Adipose tissue (tissue), 3 donors: ENCODE measurements around the gene ILDR2. TPM values are rescaled to one million over a fixed set of nuclear protein-coding genes. Genes with fewer than 3 reads are reported as not detected.

ENCODE experiments used
- H3K27ac ChIP-seq: one replicate; pipeline ENCODE4 v1.5.1; 2013; ENCODE audit warnings: low read depth, low read length
- WGBS, 3 donors: extraction: QIAGEN DNeasy Blood & Tissue Kit; methylation state at CpG; one replicate each; pipeline ENCODE4 v1.1.7; 2013; 5-methylcytosine and 5-hydroxymethylcytosine counted together
- polyA plus RNA-seq, 3 donors: library from polyadenylated mRNA; stranded (reverse); fragments of 200-250 nt; gene quantifications; one replicate each; pipeline ENCODE4 v1.2.3, GENCODE V29; 2013
- donor health status: healthy with polysubstance abuse.
- donor health status: Bipolar disorder and iron deficiency.
- donor health status: healthy.

Gene ILDR2
- polyA plus RNA-seq, 3 donors: 0.09 to 0.11 (median 0.10) TPM

DNA sequence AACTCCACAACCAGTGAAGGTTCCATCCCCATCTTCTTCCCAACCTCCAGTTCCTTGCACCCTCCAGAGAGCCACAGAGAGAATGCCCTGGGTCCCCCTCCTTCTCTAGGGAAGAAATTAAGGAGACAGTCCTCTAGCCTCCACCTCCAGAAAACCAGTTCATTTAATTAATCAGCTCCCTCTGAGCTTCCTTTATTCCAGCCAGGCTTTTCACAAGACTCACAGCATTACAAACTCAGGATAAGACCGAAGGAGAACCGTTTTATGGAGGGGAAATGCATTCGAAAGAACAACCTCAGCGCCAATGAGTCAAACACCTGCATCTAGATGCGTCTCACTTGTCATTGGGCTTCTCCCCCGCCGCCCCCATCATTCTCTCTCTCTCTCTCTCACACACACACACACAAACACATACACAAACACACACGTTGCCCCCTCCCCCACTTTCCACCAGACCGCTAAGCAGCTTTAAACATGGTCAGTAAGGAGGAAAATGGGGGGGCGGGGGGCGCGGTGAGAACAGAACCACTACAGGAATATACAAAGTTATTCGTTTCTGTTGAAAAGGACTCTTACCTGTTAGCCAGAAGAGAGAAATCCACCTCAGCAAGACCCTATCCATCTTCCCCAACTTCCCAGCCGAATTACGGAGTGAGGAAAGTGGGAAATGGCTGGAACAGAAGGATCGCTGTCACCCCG is 544 bp downstream of the ILDR2 start:
- WGBS, 3 donors: 1 to 3% (median 1%) methylated on average over 17 of the region's 17 CpGs
- no peak overlapping the region for H3K27ac ChIP-seq

DNA sequence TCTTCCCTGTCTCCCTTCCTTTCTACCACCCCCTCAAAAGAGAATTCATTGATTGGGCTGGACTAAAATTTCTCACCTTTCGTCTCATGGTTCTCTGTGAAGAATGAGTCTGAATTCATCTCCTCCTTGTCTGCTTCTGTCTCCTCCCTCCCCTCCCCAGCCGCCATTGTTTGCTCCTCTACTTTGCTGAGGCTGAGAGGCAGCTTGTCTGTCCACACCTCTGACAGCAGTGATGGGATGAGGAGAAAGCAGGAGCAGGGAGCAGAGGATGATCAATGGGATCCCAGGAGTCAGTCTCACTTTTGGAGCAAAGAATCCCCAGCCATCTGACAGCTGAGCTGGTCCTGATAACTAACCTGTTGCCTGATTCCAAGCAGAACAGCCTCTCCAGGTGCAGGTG is 2.5 kb downstream of the ILDR2 start:
- H3K27ac ChIP-seq: no peak overlapping the region
- WGBS, 3 donors: 28 to 49% (median 40%) methylated on average over 2 of the region's 2 CpGs

- H3K27ac ChIP-seq: no peak overlapping the region
- WGBS, 3 donors: 45 to 55% (median 52%) methylated on average over 3 of the region's 3 CpGs
Observed at GRCh38 chr1:166972193-166972592, 3.1 kb downstream of the ILDR2 start.

DNA sequence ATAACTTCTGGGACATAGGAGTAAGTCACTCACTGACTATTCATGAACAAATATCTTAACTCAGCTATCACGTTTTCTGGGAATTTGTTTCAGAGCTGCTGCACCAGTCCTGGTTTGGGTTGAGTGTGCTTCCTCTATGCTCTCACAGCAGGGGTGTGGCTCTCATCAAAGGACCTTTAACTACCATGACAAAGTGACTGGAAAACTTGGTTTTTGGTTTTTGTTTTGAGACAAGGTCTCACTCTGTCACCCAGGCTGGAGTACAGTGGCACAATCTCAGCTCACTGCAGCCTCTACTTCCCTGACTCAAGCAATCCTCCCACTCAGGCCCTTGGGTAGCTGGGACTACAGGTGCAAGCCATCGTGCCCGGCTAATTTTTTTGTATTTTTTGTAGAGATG is 4.1 kb downstream of the ILDR2 start:
- H3K27ac ChIP-seq: no peak overlapping the region
- 77 to 81% (median 78%) methylated on average over 3 of the region's 3 CpGs for WGBS, 3 donors

GRCh38 chr1:166969074-166969677 is 6.2 kb downstream of the ILDR2 start:
- WGBS, 3 donors: 79 to 93% (median 86%) methylated on average over 5 of the region's 5 CpGs
- H3K27ac ChIP-seq: no peak overlapping the region

DNA sequence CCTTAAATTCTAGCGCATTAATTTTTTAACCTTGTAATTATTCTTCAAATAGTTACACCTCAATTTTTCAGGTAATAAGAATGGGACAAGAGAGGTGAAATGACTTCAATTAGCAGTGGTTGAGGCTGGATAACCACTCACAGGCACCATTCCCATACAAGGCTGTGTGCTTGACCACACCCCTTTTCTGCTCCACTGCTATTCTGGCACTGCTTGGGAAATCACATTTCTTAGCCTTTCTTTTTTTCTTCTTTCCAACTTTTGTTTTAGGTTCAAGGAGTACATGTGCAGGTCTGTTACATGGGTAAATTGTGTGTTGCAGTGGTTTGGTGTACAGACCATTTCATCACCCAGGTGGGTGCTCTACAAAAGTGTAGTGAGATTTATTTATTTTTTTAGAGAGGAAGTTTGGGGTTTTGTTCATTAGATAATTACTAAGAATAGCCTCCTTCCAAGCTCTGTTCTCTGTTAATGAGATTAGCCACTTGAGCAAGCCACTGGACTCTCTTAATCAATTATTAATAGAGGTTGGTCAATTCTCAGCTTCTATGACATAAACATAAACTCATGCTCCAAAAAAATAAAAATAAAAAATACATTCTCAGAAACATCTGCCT is 14.4 kb downstream of the ILDR2 start:
- H3K27ac ChIP-seq: no peak overlapping the region

DNA sequence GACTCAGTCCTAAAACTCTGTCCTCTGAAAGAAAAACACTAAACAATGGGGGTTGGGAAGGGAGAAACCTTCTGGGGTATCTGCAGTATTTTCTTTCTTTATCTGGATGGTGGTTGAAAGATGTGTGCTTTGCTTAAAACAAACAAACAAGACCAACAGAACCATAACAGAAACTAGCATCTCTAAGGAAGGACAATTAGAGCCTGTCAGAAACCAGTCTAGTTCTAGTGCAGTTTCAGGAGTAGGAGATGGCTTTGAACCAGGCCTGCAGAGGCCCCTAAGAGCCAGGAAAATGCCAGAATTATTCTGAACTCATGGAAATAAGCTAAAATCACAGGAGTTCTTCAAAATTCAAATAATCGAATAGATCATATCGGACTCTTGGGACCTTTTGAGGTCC is 18.5 kb downstream of the ILDR2 start:
- H3K27ac ChIP-seq: no peak overlapping the region
- 66 to 98% (median 94%) methylated on average over 2 of the region's 2 CpGs for WGBS, 3 donors

More for the DNA sequence above, 14.4 kb downstream of the ILDR2 start:
- 96 to 100% (median 100%) methylated on average over 1 of the region's 1 CpG for WGBS, 3 donors

DNA sequence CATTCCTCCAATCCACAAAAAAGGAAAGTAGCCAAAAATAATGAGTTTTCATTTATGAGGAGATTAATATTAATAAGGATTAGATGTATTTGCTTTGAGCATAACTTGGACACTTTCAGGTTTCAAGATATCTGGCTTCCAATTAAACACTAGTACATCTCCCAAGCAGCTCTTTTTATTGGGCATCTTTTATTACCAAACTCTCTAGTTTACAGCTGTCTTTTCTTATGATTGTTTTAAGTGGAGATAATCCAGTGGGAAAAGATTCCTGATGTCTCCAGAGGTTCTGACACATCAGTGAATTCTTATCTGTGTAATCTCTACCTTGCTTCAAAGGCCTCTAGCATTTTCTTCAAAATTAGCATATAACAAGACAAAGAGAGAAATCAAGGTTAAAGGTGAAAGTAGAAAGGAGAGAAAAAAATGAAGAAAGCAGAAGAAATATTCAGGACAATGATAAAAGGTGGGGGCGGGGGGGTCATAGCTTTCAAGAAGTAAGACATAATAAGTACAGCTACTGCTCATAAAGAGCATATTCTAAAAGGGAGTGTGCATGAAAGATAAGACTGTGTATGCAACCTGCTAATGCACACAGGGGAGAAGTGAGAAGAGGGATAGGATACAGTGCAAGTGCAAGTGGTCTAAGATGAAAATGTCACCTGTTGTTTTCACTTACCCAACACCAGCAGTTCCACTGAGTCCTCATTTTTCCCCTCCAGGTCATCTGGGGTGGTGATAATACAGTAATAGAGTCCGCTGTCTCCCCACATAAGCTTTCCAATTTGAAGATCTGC is 19.1 kb downstream of the ILDR2 start:
- 77 to 93% (median 88%) methylated on average over 2 of the region's 2 CpGs for WGBS, 3 donors
- H3K27ac ChIP-seq: no peak overlapping the region

GRCh38 chr1:166953491-166953890 is 21.8 kb downstream of the ILDR2 start:
- no peak overlapping the region for H3K27ac ChIP-seq

DNA sequence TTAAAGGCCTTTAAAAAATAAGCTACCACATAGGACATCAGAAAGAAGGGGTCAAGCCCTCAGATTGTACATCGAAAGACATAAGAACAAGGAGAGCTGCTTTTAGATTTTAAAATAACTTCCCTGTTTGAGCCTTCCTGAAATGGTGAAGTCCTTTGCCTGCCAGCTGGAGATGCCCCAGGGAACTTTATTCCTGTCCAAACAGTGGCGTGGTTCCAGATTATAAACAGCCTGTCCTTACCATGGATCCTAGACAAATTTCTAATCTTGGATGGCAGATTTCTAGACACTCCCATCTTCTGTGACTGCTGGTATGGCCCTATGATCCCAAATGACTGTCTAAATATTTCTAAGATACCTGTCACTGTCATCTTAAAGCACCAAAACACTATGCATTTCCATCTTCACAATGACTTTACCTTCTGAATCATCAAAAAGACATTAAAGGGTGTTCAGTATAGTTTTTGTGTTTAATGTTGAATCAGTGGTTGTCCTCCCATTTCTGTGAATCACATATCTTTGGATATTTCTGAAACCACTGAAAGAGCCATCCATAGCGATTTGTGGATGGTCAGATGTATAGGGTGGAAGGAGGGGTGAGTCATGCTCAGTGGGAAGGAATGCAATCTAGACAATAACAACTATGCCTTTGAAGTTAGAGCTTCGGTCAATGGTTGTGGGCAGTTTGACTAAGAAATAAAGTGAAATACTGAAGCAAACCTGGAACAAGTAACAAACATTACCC is 23.2 kb downstream of the ILDR2 start:
- 57 to 67% (median 61%) methylated on average over 4 of the region's 4 CpGs for WGBS, 3 donors

DNA sequence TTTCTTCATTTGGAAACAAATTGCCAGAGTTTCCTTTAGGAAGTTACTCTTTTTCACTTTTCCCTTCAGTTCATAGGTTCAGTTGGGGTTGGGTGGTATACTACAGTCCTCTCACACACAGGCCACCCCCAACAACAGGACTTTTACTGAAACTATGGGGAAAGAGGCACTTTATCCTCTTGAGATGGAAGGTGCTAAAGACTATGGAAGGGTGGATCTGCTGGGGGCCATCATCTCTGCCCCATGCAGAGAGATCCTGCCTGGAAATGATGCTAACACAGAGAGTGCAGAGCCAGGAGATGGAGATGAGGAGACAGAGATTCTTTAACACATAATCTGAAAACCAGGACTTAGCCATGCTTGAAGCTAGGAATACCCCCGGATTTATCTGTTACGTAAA is 24.3 kb downstream of the ILDR2 start:
- WGBS, 3 donors: 77 to 93% (median 86%) methylated on average over 2 of the region's 2 CpGs

More for the DNA sequence above, 23.2 kb downstream of the ILDR2 start:
- no peak overlapping the region for H3K27ac ChIP-seq

GRCh38 chr1:166950156-166950555 is 25.2 kb downstream of the ILDR2 start:
- no peak overlapping the region for H3K27ac ChIP-seq
- WGBS, 3 donors: 44 to 89% (median 84%) methylated on average over 2 of the region's 2 CpGs

More for the DNA sequence above, 24.3 kb downstream of the ILDR2 start:
- no peak overlapping the region for H3K27ac ChIP-seq

DNA sequence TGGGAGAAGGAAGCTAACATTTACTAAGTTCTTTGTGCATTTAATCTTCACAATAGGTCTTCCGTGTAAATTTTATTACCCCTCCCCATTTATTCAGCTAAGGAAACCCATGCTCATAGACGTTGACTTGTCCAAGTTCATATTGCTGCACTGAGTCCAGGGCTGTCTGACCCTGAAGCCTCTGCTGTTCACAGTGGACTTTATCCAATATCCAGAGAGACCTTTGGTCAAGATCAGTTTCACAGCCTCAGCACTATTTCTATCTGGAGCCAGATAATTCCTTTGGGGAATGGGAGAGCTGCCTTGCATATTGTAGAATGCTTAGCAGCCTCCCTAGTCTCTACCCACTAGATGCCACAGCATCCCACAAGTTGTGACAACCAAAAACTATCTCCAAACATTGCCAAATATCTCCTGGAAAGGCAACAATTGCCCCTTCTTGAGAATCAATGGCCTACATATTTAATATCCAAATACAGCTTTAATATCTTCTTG is 26.4 kb downstream of the ILDR2 start:
- 80 to 85% (median 84%) methylated on average over 2 of the region's 2 CpGs for WGBS, 3 donors

DNA sequence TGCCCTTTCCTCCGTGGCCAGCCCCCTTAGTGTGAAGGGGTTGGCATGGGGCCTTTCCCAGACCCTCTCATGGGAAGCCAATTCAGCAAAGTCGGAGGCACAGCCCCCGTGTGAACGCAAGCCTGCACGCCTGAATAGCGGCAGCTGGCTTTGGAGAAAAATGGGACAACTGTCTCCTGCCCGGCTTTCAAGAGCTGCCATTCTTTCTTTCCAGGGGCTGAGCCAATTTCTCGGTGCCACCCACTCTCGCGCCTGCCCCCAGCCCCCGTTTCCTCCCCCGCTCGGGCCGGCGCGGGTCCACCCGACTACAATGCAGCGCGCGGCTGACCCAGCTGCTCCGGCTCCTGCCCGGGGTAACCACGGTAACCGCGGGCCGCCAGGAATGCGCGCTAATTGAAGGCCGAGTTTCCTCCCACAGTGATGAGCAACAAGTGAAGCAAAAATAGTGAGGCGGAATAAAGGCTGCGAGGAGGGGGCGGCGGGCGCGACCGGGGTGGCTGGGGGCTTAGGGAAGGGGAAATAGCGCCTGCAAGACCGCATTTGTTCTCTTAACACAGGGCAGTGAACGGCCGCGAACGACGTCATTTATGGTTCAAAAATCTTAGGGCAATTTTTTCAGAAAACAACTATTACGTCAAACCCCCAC is 27.8 kb downstream of the ILDR2 start:
- no peak overlapping the region for H3K27ac ChIP-seq
- WGBS, 3 donors: 3 to 5% (median 3%) methylated on average over 44 of the region's 44 CpGs

More for the DNA sequence above, 26.4 kb downstream of the ILDR2 start:
- no peak overlapping the region for H3K27ac ChIP-seq

DNA sequence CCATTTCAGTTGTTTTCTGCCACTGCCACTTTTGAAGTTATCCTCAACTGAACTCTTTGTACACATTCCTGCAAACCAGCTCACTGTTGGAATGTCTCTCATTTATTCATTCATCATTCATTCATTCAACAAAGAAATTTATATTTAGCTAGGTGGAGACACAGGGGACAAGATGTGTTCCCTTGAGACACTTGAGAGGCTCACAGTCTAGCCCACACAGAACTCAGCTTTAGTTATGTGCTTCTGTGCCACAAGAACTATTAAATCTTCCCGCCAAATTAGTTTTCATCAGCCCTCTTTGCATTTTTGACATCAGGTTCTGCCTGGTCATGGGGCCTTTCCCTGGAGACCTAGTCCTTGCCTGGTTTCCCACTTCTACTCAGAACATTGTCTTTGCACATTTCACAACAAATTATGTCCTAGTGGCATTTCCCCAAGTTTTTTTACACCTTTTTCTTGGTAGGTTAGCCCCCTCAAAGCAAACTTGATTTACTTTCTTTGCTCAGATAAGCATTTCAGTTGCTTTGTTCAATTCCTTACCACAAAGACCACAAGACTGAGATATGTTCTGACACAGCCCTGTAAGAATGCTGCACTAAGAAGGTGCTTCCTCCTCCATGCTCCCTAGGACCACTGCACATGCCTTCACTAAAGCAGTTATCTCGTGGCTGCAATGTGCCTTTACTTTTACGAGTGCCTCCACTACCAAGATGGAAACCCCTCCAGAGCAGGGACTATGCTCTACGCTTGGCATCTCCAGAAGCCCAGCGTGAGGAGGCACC is 31.0 kb downstream of the ILDR2 start:
- H3K27ac ChIP-seq: no peak overlapping the region
- 52 to 76% (median 64%) methylated on average over 5 of the region's 5 CpGs for WGBS, 3 donors

GRCh38 chr1:166939741-166940375 is 35.5 kb downstream of the ILDR2 start:
- 83 to 88% (median 87%) methylated on average over 5 of the region's 5 CpGs for WGBS, 3 donors

DNA sequence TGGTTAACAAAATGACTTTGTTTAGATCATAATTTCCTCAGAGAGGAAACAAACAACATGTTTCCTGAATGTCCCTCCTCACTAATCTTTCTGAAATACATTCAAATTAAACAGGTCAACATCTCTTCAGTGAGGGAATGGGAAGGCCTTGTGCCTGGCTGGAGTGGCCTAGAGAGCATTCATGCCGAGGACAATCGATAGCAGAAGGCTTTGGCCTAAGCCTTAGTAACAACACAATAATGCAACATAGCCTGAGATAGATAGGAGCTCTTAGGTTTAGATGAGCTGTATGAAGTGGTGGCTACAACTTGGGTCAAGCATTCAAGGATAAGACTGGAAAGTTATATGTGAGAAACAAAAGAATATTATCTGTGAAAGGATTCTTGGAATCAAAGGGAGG is 37.4 kb downstream of the ILDR2 start:
- 85 to 91% (median 88%) methylated on average over 2 of the region's 2 CpGs for WGBS, 3 donors
- H3K27ac ChIP-seq: no peak overlapping the region

More at GRCh38 chr1:166939741-166940375, 35.5 kb downstream of the ILDR2 start:
- no peak overlapping the region for H3K27ac ChIP-seq
